Loucy (cell line): ENCODE measurements around the gene MZB1.

Experiments used
- H2AFZ ChIP-seq: fragments of 200-600 bp; sonication (generic); 2 replicates; pipeline ENCODE4 v1.6.0; 2016; ENCODE audit warnings: antibody characterized with exemption, mild to moderate bottlenecking, low read length, moderate library complexity
- H3F3A ChIP-seq: fragments of 200-600 bp; 2 replicates; pipeline ENCODE4 v1.6.0; 2016; ENCODE audit warnings: antibody characterized with exemption, low read depth, mild to moderate bottlenecking
- H3K27me3 ChIP-seq: fragments of 200-600 bp; sonication (generic); 2 replicates; pipeline ENCODE4 v1.6.1; 2014; ENCODE audit warnings: low read length, mild to moderate bottlenecking; ENCODE audit not compliant: insufficient read depth, poor library complexity, severe bottlenecking
- H3K36me3 ChIP-seq: fragments of 200-600 bp; sonication (generic); 2 replicates; pipeline ENCODE4 v1.6.1; 2016; ENCODE audit warnings: low read length; ENCODE audit not compliant: insufficient read depth
- H3K4me1 ChIP-seq: fragments of 200-600 bp; sonication (generic); 2 replicates; pipeline ENCODE4 v1.5.1; 2014; ENCODE audit warnings: low read length, mild to moderate bottlenecking; ENCODE audit not compliant: insufficient read depth, poor library complexity, severe bottlenecking
- H3K4me2 ChIP-seq: fragments of 200-600 bp; sonication (generic); 2 replicates; pipeline ENCODE4 v1.6.0; 2014; ENCODE audit warnings: antibody characterized with exemption, low read length, low read depth, mild to moderate bottlenecking; ENCODE audit not compliant: poor library complexity, severe bottlenecking
- H3K4me3 ChIP-seq: fragments of 200-600 bp; sonication (generic); 2 replicates; pipeline ENCODE4 v1.5.1; 2014; ENCODE audit warnings: low read length, mild to moderate bottlenecking, mixed read lengths; ENCODE audit not compliant: poor library complexity, severe bottlenecking
- H3K79me2 ChIP-seq: fragments of 200-600 bp; sonication (generic); 2 replicates; pipeline ENCODE4 v1.6.1; 2014; ENCODE audit warnings: low read length; ENCODE audit not compliant: insufficient read depth
- H3K9ac ChIP-seq: fragments of 200-600 bp; sonication (generic); 2 replicates; pipeline ENCODE4 v1.6.0; 2014; ENCODE audit warnings: mild to moderate bottlenecking, low read depth, low read length, moderate library complexity; ENCODE audit not compliant: poor library complexity, severe bottlenecking
- H3K9me2 ChIP-seq: fragments of 200-600 bp; sonication (generic); replicated peaks from 2 replicates; pipeline ENCODE4 v1.6.1; 2016; ENCODE audit warnings: low read depth, low read length, mixed read lengths
- H3K9me3 ChIP-seq: fragments of 200-600 bp; sonication (generic); 2 replicates; pipeline ENCODE4 v1.6.1; 2014; ENCODE audit warnings: mild to moderate bottlenecking, antibody characterized with exemption, low read length, low read depth; ENCODE audit not compliant: insufficient read depth
- H4K20me1 ChIP-seq: fragments of 200-600 bp; sonication (generic); 2 replicates; pipeline ENCODE4 v1.6.0; 2014; ENCODE audit warnings: antibody characterized with exemption, low read length, mild to moderate bottlenecking; ENCODE audit not compliant: insufficient read depth, poor library complexity, severe bottlenecking
- CTCF ChIP-seq: fragments of 200-600 bp; sonication (generic); conservative IDR thresholded peaks from 2 replicates; pipeline ENCODE4 v1.5.1; 2014; ENCODE audit warnings: mild to moderate bottlenecking, antibody characterized with exemption, low read length
- EZH2phosphoT487 ChIP-seq: fragments of 200-600 bp; IDR thresholded peaks from 2 replicates; pipeline ENCODE4 v1.6.1; 2018; ENCODE audit warnings: antibody characterized with exemption, mild to moderate bottlenecking, moderate library complexity, borderline replicate concordance

MZB1 gene

DNA sequence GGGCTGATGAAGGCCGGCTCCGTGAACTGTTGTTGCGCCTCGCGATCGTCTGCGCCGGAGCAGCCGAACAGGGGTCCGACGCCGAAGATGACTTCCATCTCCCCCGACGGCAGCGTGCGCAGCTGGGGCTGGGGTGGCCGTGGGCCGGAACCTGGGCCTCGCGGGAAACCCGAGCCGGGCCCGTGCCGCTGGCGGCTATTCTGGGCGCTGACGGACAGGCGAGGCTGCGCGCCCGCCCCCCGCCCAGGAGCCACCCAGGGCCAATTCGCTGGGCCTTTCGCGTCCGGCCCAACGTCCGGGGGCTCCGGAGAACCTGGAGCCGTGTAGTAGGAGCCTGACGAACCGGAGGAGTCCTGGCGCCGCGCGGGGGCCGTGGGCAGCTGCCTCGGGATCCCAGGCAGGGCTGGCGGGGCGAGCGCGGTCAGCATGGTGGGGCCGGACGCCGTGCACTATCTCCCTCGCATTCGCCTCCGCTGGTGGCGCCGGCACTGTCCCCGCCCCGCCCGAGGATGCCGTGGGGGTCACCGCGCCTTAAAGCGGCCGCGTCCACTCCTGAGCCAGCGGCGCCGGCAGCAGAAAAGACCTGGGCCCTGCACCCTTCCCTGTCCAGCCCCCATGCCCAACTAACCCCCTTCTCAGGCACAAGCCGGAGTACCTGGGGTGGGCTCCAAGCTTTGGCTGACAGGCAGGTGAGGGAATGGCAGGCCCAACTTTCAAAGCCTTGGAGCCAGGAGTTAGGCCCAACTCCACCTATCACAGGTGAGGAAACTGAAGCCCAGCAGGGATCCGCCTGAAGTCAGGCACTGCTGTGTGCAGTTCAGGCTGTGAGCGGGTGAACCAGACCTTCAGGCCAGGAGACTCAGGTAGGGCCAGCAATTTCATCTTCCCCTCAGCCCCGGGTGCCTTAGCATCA, 5.2 kb upstream of the MZB1 start, which contains the start of gene PROB1:
Gene PROB1, minus strand, starts transcription at position 451 of the 913 bp plus-strand sequence. Its CDS starts 23 bp downstream, at position 428.
- Histone ChIP-seq H3K79me2 (peaks cover 56% of the 10 kb centered on the region), H3K9ac (no peak within 1 kb of the TSS), H3F3A (no peaks in the 10 kb centered on the region), H3K4me3 (peak within 1 kb of the TSS; percentile 96), H3K4me1 (peaks cover 35% of the 10 kb centered on the region), H3K9me3 (no peaks in the 10 kb centered on the region), H3K36me3 (no peaks in the 10 kb centered on the region), H2AFZ (no peak within 1 kb of the TSS), H4K20me1 (peaks cover 8% of the 10 kb centered on the region), H3K27me3 (no peaks in the 10 kb centered on the region), H3K4me2 (peak within 1 kb of the TSS; percentile 87), H3K9me2 (no peaks in the 10 kb centered on the region)
- TF ChIP-seq CTCF = no peak
- TF ChIP-seq EZH2phosphoT487 = no peak

DNA sequence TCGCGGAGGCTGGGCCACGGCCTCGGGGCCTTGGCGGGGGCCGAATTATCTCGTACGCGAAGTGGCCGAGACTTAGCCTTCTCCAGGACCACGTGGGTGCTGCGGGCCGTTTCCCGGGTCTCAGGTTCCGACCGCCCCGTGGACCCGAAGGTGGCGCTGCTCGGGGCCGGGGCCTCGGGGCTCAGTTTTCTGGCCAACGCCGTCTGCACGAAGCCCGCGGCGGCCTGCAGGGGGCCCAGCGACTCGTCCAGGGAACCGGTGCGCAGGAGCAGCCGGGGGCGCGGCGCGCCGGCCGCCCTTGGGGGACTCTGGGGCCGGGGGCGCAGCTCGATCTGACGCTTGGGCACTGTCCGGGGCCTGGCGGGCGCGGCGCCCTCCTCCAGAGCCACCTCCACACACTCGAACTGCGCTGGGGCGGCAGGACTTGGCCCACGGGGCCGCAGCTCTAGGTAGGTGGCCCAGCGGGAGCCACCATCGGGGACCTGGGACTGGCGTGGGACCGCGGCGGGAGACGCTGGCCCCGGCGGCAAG, 4.5 kb upstream of the MZB1 start:
- Histone ChIP-seq H4K20me1 (peaks cover 11% of the 10 kb centered on the region), H3F3A (no peaks in the 10 kb centered on the region), H3K79me2 (peaks cover 63% of the 10 kb centered on the region), H3K9ac (no peak overlapping the region), H3K36me3 (0 out of 2 replicates have a peak, but pooled peaks cover 3% of the 10 kb centered on the region), H3K9me2 (no peaks in the 10 kb centered on the region), H3K27me3 (peaks cover 4% of the 10 kb centered on the region), H2AFZ (no peak overlapping the region), H3K4me1 (peaks cover 36% of the 10 kb centered on the region), H3K4me2 (peak overlapping the region; percentile 87), H3K9me3 (no peaks in the 10 kb centered on the region), H3K4me3 (peak overlapping the region; percentile 96)
- TF ChIP-seq EZH2phosphoT487 = no peak

- H3K79me2 ChIP-seq = peaks cover 68% of the 10 kb centered on the region
- H4K20me1 ChIP-seq = peaks cover 11% of the 10 kb centered on the region
- H3K4me2 ChIP-seq = peak overlapping the region; percentile 87
- peak overlapping the region; percentile 92 for H2AFZ ChIP-seq
- H3K9ac ChIP-seq = peak overlapping the region; percentile 99
- H3K4me1 ChIP-seq = peaks cover 36% of the 10 kb centered on the region
- H3K27me3 ChIP-seq = peaks cover 8% of the 10 kb centered on the region
- H3K9me3 ChIP-seq = no peaks in the 10 kb centered on the region
- peak overlapping the region; percentile 96 for H3K4me3 ChIP-seq
- H3F3A ChIP-seq = no peaks in the 10 kb centered on the region
- no peaks in the 10 kb centered on the region for H3K9me2 ChIP-seq
- TF ChIP-seq EZH2phosphoT487 = no peak
- no peak for TF ChIP-seq CTCF
- 0 out of 2 replicates have a peak, but pooled peaks cover 4% of the 10 kb centered on the region for H3K36me3 ChIP-seq
Observed at GRCh38 chr5:139393497-139394122, 3.9 kb upstream of the MZB1 start.
